Activated T-helper 17 cell treated with anti-CD3 and anti-CD28 coated beads, Interleukin-2, amount 50 U/mL, for 72 hours (primary cell): ENCODE measurements around the gene MARK2. TPM values are rescaled to one million over a fixed set of nuclear protein-coding genes. Genes with fewer than 3 reads are reported as not detected.
A peak's percentile ranks its signal among the peaks of the same experiment; 100 is the strongest.
"Not testable (repeated sequence)": the region's sequence is repeated elsewhere in the genome, so short reads cannot be mapped to it uniquely, and the experiment has no call there.

Experiments
- ATAC-seq: fragments of 150-1000 bp; cut with Tn5 transposase; replicated peaks from 2 replicates; pipeline ENCODE4 v1.10.0; 2021; ENCODE audit warnings: mild to moderate bottlenecking, moderate library complexity
- H3K27ac Mint-ChIP-seq: one replicate; pipeline ENCODE4 v1.8.0; 2022; ENCODE audit warnings: mixed read lengths
- H3K27me3 Mint-ChIP-seq: one replicate; pipeline ENCODE4 v1.8.0; 2022; ENCODE audit warnings: mixed read lengths
- H3K36me3 Mint-ChIP-seq: one replicate; pipeline ENCODE4 v1.8.0; 2022; ENCODE audit warnings: low read depth, mild to moderate bottlenecking, mixed read lengths
- H3K4me1 Mint-ChIP-seq: one replicate; pipeline ENCODE4 v1.8.0; 2022; ENCODE audit warnings: mixed read lengths
- H3K4me3 Mint-ChIP-seq: one replicate; pipeline ENCODE4 v1.8.0; 2022; ENCODE audit warnings: mild to moderate bottlenecking, mixed read lengths
- H3K9me3 Mint-ChIP-seq: one replicate; pipeline ENCODE4 v1.8.0; 2022; ENCODE audit warnings: mixed read lengths
- total RNA-seq, 2 donors: library from RNA; stranded (reverse); gene quantifications; one replicate each; pipeline ENCODE4 v1.2.3, GENCODE V29; 2022

The MARK2 gene
- total RNA-seq = 10 to 100 TPM; 24.1 to 35.8 TPM

- Mint-ChIP-seq H3K36me3 (peaks cover 44% of the 10 kb centered on the region), H3K9me3 (no peaks in the 10 kb centered on the region), H3K27me3 (no peaks in the 10 kb centered on the region), H3K4me3 (peak within 1 kb of the TSS; percentile 84), H3K27ac (peak within 1 kb of the TSS; percentile 87), H3K4me1 (peaks cover 37% of the 10 kb centered on the region)
- ATAC-seq = peak; percentile 85
These were observed at the start of gene MARK2 for GRCh38 chr11:63838678-63839507. Gene MARK2, plus strand, starts transcription at chr11:63839110. Its CDS starts 397 bp downstream, at chr11:63839507.

- Mint-ChIP-seq H3K36me3 (no peaks in the 10 kb centered on the region), H3K4me1 (no peaks in the 10 kb centered on the region), H3K4me3 (no peak overlapping the region), H3K9me3 (peaks cover 4% of the 10 kb centered on the region), H3K27ac (no peak overlapping the region), H3K27me3 (no peaks in the 10 kb centered on the region)
- no peak for ATAC-seq
These were observed 47.3 kb upstream of the MARK2 start for GRCh38 chr11:63791495-63792167.

GRCh38 chr11:63793161-63793560 lies 45.7 kb upstream of the MARK2 start:
- ATAC-seq = no peak
- peaks cover 2% of the 10 kb centered on the region for H3K27me3 Mint-ChIP-seq
- no peaks in the 10 kb centered on the region for H3K4me1 Mint-ChIP-seq
- no peak overlapping the region for H3K27ac Mint-ChIP-seq
- no peak overlapping the region for H3K4me3 Mint-ChIP-seq
- H3K36me3 Mint-ChIP-seq = no peaks in the 10 kb centered on the region
- peaks cover 4% of the 10 kb centered on the region for H3K9me3 Mint-ChIP-seq

- Mint-ChIP-seq H3K27me3 (peaks cover 4% of the 10 kb centered on the region), H3K4me3 (no peak overlapping the region), H3K4me1 (no peaks in the 10 kb centered on the region), H3K36me3 (no peaks in the 10 kb centered on the region), H3K9me3 (peaks cover 4% of the 10 kb centered on the region), H3K27ac (no peak overlapping the region)
- ATAC-seq = no peak
These were observed 43.8 kb upstream of the MARK2 start for GRCh38 chr11:63795066-63795465.

GRCh38 chr11:63800921-63801320 lies 38.0 kb upstream of the MARK2 start:
- no peak for ATAC-seq
- no peaks in the 10 kb centered on the region for H3K36me3 Mint-ChIP-seq

GRCh38 chr11:63802637-63803414 lies 36.1 kb upstream of the MARK2 start:
- no peak for ATAC-seq
- no peak overlapping the region for H3K4me3 Mint-ChIP-seq

More at GRCh38 chr11:63800921-63801320, 38.0 kb upstream of the MARK2 start:
- no peak overlapping the region for H3K4me3 Mint-ChIP-seq
- no peak overlapping the region for H3K27ac Mint-ChIP-seq
- no peaks in the 10 kb centered on the region for H3K4me1 Mint-ChIP-seq
- H3K27me3 Mint-ChIP-seq = peaks cover 4% of the 10 kb centered on the region
- H3K9me3 Mint-ChIP-seq = no peaks in the 10 kb centered on the region

GRCh38 chr11:63804259-63804658 lies 34.7 kb upstream of the MARK2 start:
- H3K4me1 Mint-ChIP-seq = no peaks in the 10 kb centered on the region
- no peaks in the 10 kb centered on the region for H3K9me3 Mint-ChIP-seq
- ATAC-seq = no peak
- H3K36me3 Mint-ChIP-seq = no peaks in the 10 kb centered on the region
- H3K4me3 Mint-ChIP-seq = no peak overlapping the region
- H3K27ac Mint-ChIP-seq = no peak overlapping the region
- H3K27me3 Mint-ChIP-seq = no peaks in the 10 kb centered on the region

More at GRCh38 chr11:63802637-63803414, 36.1 kb upstream of the MARK2 start:
- no peaks in the 10 kb centered on the region for H3K36me3 Mint-ChIP-seq
- H3K27me3 Mint-ChIP-seq = peaks cover 4% of the 10 kb centered on the region
- no peak overlapping the region for H3K27ac Mint-ChIP-seq
- no peaks in the 10 kb centered on the region for H3K9me3 Mint-ChIP-seq
- no peaks in the 10 kb centered on the region for H3K4me1 Mint-ChIP-seq

GRCh38 chr11:63805844-63806415 lies 33.0 kb upstream of the MARK2 start:
- Mint-ChIP-seq H3K4me3 (no peak overlapping the region), H3K4me1 (no peaks in the 10 kb centered on the region), H3K27me3 (no peaks in the 10 kb centered on the region), H3K9me3 (no peaks in the 10 kb centered on the region), H3K27ac (no peak overlapping the region), H3K36me3 (no peaks in the 10 kb centered on the region)
- ATAC-seq = no peak

- not testable (repeated sequence) for H3K27ac Mint-ChIP-seq, H3K9me3 Mint-ChIP-seq, H3K36me3 Mint-ChIP-seq, H3K27me3 Mint-ChIP-seq, H3K4me3 Mint-ChIP-seq, H3K4me1 Mint-ChIP-seq, ATAC-seq
These were observed 28.5 kb upstream of the MARK2 start for GRCh38 chr11:63810383-63810782.

- Mint-ChIP-seq H3K36me3 (peaks cover 19% of the 10 kb centered on the region), H3K9me3 (no peaks in the 10 kb centered on the region), H3K27me3 (no peaks in the 10 kb centered on the region), H3K4me3 (peak overlapping the region; percentile 80), H3K27ac (no peak overlapping the region), H3K4me1 (peaks cover 17% of the 10 kb centered on the region)
- ATAC-seq = no peak
These were observed 27.4 kb upstream of the MARK2 start for GRCh38 chr11:63811522-63811921.

GRCh38 chr11:63813035-63813562 lies 25.8 kb upstream of the MARK2 start, which contains the start of gene SPINDOC:
Gene SPINDOC, plus strand, starts transcription at chr11:63813456. Its CDS starts 231 bp downstream, at chr11:63813687.
- Mint-ChIP-seq H3K27ac (peak within 1 kb of the TSS; percentile 28), H3K36me3 (peaks cover 32% of the 10 kb centered on the region), H3K4me3 (peak within 1 kb of the TSS; percentile 80), H3K9me3 (no peaks in the 10 kb centered on the region), H3K4me1 (peaks cover 19% of the 10 kb centered on the region), H3K27me3 (no peaks in the 10 kb centered on the region)
- ATAC-seq = peak; percentile 93

- Mint-ChIP-seq H3K4me3 (peak overlapping the region; percentile 80), H3K4me1 (peaks cover 19% of the 10 kb centered on the region), H3K27me3 (no peaks in the 10 kb centered on the region), H3K27ac (peak overlapping the region; percentile 28), H3K36me3 (peaks cover 39% of the 10 kb centered on the region), H3K9me3 (no peaks in the 10 kb centered on the region)
- peak; percentile 48 for ATAC-seq
These were observed 25.1 kb upstream of the MARK2 start for GRCh38 chr11:63813563-63814382.

GRCh38 chr11:63814383-63814736 lies 24.6 kb upstream of the MARK2 start:
- peak overlapping the region; percentile 28 for H3K27ac Mint-ChIP-seq
- H3K4me1 Mint-ChIP-seq = peaks cover 19% of the 10 kb centered on the region
- no peak for ATAC-seq
- peaks cover 45% of the 10 kb centered on the region for H3K36me3 Mint-ChIP-seq
- H3K4me3 Mint-ChIP-seq = peak overlapping the region; percentile 80
- H3K9me3 Mint-ChIP-seq = no peaks in the 10 kb centered on the region
- no peaks in the 10 kb centered on the region for H3K27me3 Mint-ChIP-seq
